K562 (cell line): ENCODE measurements around the gene SV2A.

Source experiments
- CBFB ChIP-seq: sonication (generic); formaldehyde crosslinking; IDR thresholded peaks from 2 replicates; pipeline ENCODE4 v1.4.0; 2020; ENCODE audit warnings: mild to moderate bottlenecking, missing genetic modification reagents
- CTCF ChIP-seq, 3 experiments: IDR thresholded peaks in 2 of 3; conservative IDR thresholded peaks in 1 of 3; 2 replicates each; pipeline ENCODE4 v1.5.1; 2011 to 2012; ENCODE audit warnings: low read length in 3 of 3, mild to moderate bottlenecking in 3 of 3, control low read depth in 2 of 3, improper control_type of control experiment in 1 of 3, inconsistent platforms in 1 of 3, low read depth in 1 of 3, mixed read lengths in 1 of 3, moderate library complexity in 1 of 3; ENCODE audit not compliant: insufficient read depth in 2 of 3
- HNRNPK ChIP-seq: fragments of 200-400 bp; formaldehyde crosslinking; IDR thresholded peaks from one replicate; pipeline ENCODE4 v1.6.1; 2018; ENCODE audit warnings: mild to moderate bottlenecking, low read depth, low read length; ENCODE audit not compliant: poor library complexity, severe bottlenecking
- MLX ChIP-seq, 2 experiments: fragments of 450-650 bp in 1 of 2; sonication (generic) in 1 of 2; formaldehyde crosslinking; conservative IDR thresholded peaks; 2 replicates each; pipeline versions ENCODE4 v1.4.0 to v1.8.1; 2020 to 2022; ENCODE audit warnings: mild to moderate bottlenecking in 1 of 2, missing genetic modification reagents in 1 of 2
- REST ChIP-seq, 2 experiments: fragments of 450-650 bp; formaldehyde crosslinking in 1 of 2; IDR thresholded peaks; 2 replicates each; pipeline versions ENCODE4 v1.4.0 to v1.6.1; 2014 to 2020; ENCODE audit warnings: mild to moderate bottlenecking in 2 of 2, borderline replicate concordance in 1 of 2, low read depth in 1 of 2
- SETDB1 ChIP-seq: IDR thresholded peaks from one replicate; pipeline ENCODE4 v1.6.1; 2012; ENCODE audit warnings: low read length, control low read depth, inconsistent platforms
- ZHX1 ChIP-seq: fragments of 150-350 bp; conservative IDR thresholded peaks from 2 replicates; pipeline ENCODE4 v1.6.1; 2014; ENCODE audit warnings: low read length
- ZNF174 ChIP-seq: fragments of 250-450 bp; sonication (Bioruptor Pico); IDR thresholded peaks from 2 replicates; pipeline ENCODE4 v1.4.0; 2020; ENCODE audit warnings: mild to moderate bottlenecking

- TF ChIP-seq HNRNPK: no peak
- TF ChIP-seq ZHX1: no peak
- TF ChIP-seq CTCF (IDR thresholded peaks at IDR 0.05 in 2 of 3, conservative IDR thresholded peaks at IDR 0.05 in 1 of 3; ENCODE audit: insufficient read depth in 2 of 3, low read depth in 1 of 3, low read length in 3 of 3): no peak
- TF ChIP-seq CBFB: no peak
- no peak for TF ChIP-seq REST (IDR thresholded peaks at IDR 0.05; ENCODE audit: borderline replicate concordance)
- no peak for TF ChIP-seq REST (CRISPR knock-in tag; IDR thresholded peaks at IDR 0.05; ENCODE audit: low read depth)
- TF ChIP-seq SETDB1: no peak
- no peak for TF ChIP-seq MLX (CRISPR knock-in tag; conservative IDR thresholded peaks at IDR 0.05)
- TF ChIP-seq ZNF174: no peak
These were observed 38.1 kb downstream of the SV2A start for GRCh38 chr1:149879556-149879955.
